PC-9 (cell line): ENCODE measurements around the gene CELA3B.
"Not testable (repeated sequence)": the region's sequence is repeated elsewhere in the genome, so short reads cannot be mapped to it uniquely, and the experiment has no call there.

Experiments used
- CTCF ChIP-seq: fragments of 200-600 bp; sonication (generic); conservative IDR thresholded peaks from 2 replicates; pipeline ENCODE4 v1.6.1; 2017; ENCODE audit warnings: mixed run types, antibody characterized with exemption, mild to moderate bottlenecking, moderate library complexity
- EZH2 ChIP-seq: fragments of 200-600 bp; sonication (generic); IDR thresholded peaks from 2 replicates; pipeline ENCODE4 v1.8.0; 2017; ENCODE audit warnings: antibody characterized with exemption, low read depth

- TF ChIP-seq CTCF, EZH2: not testable (repeated sequence)
Measured at GRCh38 chr1:21978209-21978608, 1.4 kb downstream of the CELA3B start.
